GF-D8 (cell line): ENCODE results near the gene FRMD4A.
"Not testable (repeated sequence)": the region's sequence is repeated elsewhere in the genome, so short reads cannot be mapped to it uniquely, and the experiment has no call there.

Experiments
- DNase-seq: peaks from one replicate; lab custom pipeline; 2025; lab: John Stamatoyannopoulos, UW

The FRMD4A gene

GRCh38 chr10:14240253-14241189 is 90.2 kb downstream of the FRMD4A start:
- DNase-seq, result no peak

GRCh38 chr10:14238659-14239058 is 92.1 kb downstream of the FRMD4A start:
- not testable (repeated sequence) for DNase-seq

GRCh38 chr10:14236341-14236740 is 94.4 kb downstream of the FRMD4A start:
- DNase-seq, result no peak

GRCh38 chr10:14235566-14236195 is 95.0 kb downstream of the FRMD4A start:
- DNase-seq, result no peak

- DNase-seq, result no peak
Measured at GRCh38 chr10:14233566-14233965, 97.2 kb downstream of the FRMD4A start.

- not testable (repeated sequence) for DNase-seq
Measured at GRCh38 chr10:14228798-14229197, 101.9 kb downstream of the FRMD4A start.

- no peak for DNase-seq
Measured at GRCh38 chr10:14225379-14225778, 105.3 kb downstream of the FRMD4A start.

- no peak for DNase-seq
Measured at GRCh38 chr10:14220026-14220425, 110.7 kb downstream of the FRMD4A start.

- DNase-seq, result no peak
Measured at GRCh38 chr10:14219411-14219810, 111.3 kb downstream of the FRMD4A start.

GRCh38 chr10:14215641-14216040 is 115.1 kb downstream of the FRMD4A start:
- DNase-seq, result no peak

GRCh38 chr10:14213703-14214102 is 117.0 kb downstream of the FRMD4A start:
- DNase-seq, result not testable (repeated sequence)

GRCh38 chr10:14211610-14212009 is 119.1 kb downstream of the FRMD4A start:
- no peak for DNase-seq

GRCh38 chr10:14208231-14208630 is 122.5 kb downstream of the FRMD4A start:
- no peak for DNase-seq

GRCh38 chr10:14205233-14205632 is 125.5 kb downstream of the FRMD4A start:
- DNase-seq, result no peak

- DNase-seq, result no peak
Measured at GRCh38 chr10:14200698-14201544, 129.8 kb downstream of the FRMD4A start.

- DNase-seq, result not testable (repeated sequence)
Measured at GRCh38 chr10:14199098-14199497, 131.6 kb downstream of the FRMD4A start.

- no peak for DNase-seq
Measured at GRCh38 chr10:14198078-14198477, 132.6 kb downstream of the FRMD4A start.

- DNase-seq, result no peak
Measured at GRCh38 chr10:14196113-14196512, 134.6 kb downstream of the FRMD4A start.

GRCh38 chr10:14195433-14195832 is 135.3 kb downstream of the FRMD4A start:
- DNase-seq, result no peak

- DNase-seq, result no peak
Measured at GRCh38 chr10:14192746-14193145, 138.0 kb downstream of the FRMD4A start.

- no peak for DNase-seq
Measured at GRCh38 chr10:14191871-14192270, 138.9 kb downstream of the FRMD4A start.

- no peak for DNase-seq
Measured at GRCh38 chr10:14191407-14191806, 139.3 kb downstream of the FRMD4A start.
